ENCODE data around the gene ATP1A1.

The ATP1A1 gene

DNA sequence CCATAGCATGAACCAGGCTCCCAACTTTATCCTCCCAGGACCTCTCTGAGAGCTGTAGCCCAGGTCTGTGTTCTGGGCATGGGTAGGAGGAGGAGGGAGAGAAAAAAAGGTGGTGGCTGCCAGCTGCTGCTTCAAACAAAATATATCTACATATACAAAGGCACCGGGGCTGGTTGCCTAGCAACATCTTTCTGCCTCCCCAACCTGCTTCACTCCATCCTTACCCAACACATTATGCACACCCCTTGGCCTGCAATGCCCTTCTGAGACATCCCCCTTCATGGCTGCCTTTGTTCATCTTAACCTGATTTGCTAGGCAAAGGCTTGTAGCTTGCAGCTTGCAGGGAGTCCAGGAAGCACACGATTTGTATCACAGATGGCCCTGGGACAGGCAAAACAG, 27.2 kb upstream of the ATP1A1 start:
- no peak for DNase-seq

DNA sequence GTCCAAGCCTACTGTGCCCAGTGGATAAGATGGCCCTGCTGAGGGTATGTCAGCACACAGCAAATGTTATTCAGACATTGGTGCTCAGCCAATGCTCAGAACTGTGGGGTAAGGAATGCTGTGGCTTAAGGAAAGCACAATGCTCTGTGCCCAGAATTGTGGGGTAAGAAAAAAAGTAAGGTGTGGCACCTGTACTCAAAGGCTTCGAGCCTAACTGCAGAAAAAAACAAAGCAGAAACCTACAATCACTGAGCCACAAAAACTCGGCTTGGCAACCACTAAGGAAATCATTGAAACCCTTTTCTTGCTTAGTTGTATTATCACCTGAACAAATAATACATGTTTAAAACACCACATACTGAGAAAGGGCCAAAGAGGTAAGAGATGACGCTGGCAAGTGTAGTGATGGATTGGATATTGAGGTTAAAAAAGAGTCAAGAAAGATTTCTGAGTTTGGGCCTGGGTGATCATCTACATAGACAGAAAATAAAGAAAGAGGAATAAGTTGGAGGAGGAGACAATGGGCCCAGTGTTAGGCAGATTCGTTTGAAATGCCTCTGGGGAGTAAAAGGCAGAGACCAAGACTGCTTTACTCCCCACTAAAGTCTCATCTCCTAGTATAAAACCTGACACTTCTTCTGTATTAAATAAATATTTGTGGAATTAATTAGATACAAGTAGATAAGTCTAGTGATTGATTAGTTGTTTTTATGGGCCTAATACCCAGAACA, 25.9 kb upstream of the ATP1A1 start:
- no peak for DNase-seq

DNA sequence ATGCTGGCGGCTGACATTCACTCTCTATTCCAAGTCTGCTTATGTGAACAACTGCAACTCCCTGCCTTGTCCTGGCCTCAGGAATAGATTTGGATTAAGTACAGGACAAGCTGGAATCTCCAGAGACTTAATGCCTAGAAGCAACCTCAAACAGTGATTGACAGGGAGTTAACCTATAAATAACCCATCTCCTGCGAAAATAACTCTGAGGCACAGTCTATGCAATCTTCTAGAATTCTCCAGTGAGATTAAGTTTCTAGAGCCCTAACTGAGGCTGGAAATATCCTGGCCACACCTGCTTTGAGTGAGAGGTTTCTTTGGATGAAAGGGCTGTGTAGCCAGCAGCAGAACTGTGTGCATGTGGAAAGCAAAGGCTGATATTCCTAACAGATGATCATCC, 25.3 kb upstream of the ATP1A1 start:
- no peak for DNase-seq

DNA sequence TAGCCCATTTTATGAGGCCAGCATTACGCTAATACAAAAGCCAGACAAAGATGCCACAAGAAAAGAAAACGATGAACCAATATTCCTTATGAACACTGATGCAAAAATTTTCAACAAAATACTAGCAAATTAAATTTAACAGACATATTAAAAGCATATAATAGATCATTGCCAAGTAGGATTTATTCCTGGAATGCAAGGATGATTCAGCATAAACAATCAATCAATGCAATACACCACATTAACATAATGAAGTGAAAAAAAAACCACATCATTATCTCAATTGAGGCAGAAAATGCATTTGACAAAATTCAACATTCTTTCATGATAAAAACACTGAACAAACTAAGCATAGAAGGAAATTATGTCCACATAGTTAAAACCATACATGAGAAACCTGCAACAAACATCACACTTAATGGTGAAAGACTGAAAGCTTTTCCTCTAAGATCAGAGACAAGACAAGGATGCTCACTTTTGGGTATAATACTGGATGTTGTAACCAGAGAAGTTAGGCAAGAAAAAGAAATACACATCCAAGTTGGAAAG, 22.9 kb upstream of the ATP1A1 start:
- DNase-seq: no peak

DNA sequence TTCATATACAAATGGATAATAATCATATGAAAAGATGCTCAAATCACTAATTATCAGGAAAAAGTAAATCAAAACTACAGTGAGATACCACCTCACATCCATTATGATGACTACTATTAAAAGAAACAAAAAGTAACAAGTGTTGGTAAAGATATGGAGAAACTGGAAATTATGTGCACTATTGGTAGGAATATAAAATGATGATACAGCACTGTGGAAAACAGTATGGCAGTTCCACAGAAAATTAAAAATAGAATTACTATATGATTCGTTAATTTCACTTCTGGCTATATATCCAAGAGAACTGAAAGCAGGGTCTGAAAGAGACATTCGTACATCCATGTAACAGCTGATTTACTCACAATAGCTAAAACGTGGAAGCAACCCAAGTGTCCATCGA, 21.1 kb upstream of the ATP1A1 start:
- DNase-seq: no peak

DNA sequence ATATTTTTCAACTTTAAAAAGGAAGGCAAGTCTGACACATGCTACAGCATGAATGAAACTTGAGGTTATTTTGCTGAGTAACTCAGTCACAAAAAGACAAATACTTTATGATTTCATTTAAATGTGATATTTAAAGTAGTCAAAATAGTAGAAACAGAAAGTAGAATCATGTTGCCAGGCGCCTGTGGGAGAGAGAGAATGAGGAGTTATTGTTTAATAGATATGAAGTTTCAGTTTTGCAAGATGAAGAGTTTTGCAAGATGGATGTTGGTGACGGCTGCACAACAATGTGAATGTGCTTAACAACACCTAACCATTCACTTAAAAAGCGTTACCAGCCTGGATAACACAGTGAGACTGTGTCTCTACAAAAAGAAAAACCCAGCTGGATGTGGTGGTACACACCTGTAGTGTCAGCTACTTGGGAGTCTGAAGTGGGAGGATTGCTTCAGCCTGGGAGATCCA, 20.7 kb upstream of the ATP1A1 start:
- peak; percentile 7 for DNase-seq

DNA sequence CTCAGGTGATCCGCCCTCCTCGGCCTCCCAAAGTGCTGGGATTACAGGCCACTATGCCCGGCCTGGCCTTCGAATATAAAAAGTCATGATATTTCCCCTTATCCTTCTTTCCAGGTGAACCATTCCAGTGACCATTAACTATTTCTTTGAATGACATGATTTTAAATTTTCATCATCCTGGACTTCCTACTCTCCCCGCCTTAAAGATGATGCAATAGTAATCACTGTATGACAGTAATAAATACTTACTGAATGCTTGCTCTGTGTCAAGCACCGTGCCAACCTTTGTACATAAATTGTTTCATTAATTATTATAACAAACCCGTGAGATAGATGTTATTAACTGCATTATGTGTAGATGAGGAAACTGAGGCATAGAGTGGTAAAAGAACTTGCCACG, 19.9 kb upstream of the ATP1A1 start:
- DNase-seq: no peak

DNA sequence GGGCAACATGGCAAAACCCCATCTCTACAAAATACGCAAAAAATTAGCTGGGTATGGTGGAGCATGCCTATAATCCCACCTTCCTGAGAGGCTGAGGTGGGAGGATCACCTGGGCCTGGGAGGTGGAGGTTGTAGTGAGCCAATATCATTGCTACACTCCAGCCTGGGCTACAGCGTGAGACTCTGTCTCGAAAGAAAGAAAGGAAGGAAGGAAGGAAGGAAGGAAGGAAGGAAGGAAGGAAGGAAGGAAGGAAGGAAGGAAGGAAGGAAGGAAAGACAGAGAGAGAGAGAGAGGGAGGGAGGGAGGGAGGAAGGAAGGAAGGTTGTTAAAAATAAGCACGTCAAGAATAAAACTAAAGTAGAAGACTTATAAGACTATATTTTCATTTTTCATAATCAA, 17.0 kb upstream of the ATP1A1 start:
- no peak for DNase-seq

DNA sequence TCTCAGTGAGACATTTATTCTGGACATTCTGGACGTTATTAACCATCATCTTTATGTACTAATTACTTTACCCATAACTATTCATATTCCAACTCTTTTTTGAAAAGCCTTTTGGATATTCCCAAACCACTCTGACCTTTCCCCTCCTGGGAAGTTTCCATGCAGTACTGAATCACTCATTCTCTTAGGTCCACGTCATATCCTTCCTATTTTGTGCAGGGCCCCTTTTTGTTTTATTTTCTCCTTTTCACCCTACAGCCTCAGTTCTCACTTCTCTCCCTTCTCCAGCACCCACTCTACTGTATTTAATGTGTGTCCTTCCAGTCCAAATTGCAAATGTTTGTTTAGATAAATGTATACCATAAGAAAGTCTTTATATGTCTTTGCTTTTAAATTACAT, 16.4 kb upstream of the ATP1A1 start:
- no peak for DNase-seq

DNA sequence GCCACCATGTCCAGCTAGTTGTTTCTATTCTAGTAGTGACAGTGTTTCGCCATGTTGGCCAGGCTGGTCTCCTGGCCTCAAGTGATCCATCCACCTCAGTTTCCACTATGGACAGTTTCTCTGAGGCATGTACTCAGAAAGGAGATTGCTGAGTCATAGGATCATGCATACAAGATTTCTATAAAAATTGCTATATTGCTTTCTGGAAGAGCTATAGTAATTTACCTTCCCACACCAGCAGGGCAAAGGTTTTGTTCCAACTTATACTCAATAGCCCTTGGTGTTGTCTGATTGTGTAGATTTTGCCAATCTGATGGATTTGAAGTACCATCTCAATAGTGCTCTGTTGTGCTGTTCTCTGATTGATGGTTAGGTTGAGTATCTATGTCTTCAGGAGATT, 15.6 kb upstream of the ATP1A1 start:
- DNase-seq: no peak

DNA sequence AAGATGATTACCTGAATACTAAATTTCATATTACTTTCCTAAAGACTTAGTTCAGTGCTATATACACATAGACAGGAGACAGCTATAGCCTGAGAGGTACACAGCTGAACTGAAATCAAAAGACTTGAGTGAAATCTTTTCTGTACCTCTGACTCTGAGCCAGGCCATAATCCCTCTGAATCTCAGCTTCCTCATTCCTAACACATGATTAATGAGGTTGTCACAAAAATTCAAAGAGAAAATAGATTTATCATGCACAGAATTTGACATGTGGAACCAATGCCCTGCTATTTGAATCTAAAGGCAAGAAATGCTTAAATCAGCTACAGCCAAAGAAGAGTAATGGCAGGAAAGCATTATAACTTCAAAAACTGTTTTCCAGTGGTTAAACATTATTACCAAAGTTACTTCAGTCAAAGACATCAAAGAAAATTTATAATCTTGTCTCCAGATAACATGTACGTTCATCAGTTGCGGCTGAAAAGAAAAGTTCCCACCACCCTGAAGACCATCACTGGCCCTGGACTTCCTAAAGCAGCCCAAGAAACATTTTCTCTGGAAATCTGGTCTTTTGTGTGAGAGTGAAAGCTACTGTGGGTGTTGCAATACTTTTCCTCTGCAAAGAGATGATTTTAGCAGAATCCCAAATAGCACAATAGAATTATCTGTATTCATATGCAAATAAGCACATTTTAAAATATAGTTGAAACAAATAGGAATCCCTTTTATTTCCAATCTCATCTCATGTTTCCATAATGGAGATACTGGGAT, 13.8 kb upstream of the ATP1A1 start:
- DNase-seq: no peak

DNA sequence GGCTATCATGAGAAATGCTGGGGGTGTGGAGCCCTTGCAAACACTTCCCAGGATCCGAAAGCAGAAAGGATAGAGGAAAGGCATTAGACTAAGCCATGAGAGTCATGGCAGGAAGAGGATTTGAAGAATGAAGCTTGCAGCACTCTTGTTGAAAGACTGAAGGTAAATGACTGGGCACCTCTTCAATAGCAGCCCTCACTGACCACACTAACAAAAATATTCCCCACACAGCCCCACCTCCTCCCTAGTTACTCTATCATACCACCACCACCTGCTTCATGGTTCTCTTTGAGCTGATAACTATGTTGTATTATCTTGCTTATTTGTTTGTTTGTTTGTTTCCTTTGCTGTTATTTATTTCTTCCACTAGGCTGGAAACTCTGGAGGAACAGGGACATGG, 13.2 kb upstream of the ATP1A1 start:
- no peak for DNase-seq

DNA sequence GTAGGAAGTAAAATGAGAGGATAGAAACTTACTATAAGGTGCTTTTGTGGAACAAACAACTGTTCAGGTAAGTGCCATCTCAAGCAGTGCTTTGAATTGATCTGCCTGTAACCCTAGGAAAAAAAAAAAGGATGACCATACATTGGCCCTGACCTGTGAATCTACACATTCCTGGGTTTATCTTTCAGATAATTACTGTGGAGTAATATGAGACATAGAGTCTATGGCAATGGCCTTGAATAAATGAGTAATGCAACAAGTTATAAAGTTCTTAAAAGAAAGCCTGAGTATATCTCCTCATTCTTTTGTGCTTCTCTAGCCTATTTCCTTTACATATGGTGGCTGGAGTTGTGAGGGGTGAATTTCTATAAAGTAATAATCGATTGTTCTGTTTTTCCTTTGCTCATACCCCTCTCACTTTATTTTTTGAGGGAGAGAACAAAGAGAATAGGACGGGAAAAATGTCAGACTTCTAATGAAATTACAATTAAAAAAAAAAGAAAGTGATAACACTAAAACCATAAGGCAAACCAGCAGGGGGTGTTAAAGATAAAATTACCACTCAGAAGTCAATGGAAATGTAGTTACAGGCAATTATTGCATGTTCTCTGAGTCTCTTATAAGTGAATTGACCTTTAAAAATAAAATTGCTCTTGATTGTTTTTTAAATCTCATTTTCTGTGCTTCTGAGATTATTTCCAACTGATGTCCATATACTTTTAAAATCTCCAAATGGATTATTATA, 12.4 kb upstream of the ATP1A1 start:
- no peak for DNase-seq

DNA sequence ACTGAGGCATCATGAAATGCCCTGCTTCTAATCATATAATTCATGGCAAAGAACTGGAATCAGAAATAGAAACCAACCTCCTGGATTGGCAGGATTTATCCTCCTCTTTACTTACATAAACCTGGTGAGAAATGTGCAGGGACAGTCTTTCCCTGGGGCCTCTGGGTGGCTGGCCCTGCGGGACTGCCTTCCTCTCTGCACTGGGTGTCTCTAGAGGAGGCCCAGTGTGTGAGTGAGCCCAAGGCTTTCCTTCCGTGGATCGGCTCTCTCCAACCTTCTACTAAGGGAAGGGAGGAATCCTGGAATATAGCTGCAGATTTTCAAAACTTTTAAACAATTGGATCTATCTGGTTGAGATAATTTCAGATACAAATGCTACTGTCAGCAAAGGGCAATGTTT, 11.4 kb upstream of the ATP1A1 start:
- no peak for DNase-seq

DNA sequence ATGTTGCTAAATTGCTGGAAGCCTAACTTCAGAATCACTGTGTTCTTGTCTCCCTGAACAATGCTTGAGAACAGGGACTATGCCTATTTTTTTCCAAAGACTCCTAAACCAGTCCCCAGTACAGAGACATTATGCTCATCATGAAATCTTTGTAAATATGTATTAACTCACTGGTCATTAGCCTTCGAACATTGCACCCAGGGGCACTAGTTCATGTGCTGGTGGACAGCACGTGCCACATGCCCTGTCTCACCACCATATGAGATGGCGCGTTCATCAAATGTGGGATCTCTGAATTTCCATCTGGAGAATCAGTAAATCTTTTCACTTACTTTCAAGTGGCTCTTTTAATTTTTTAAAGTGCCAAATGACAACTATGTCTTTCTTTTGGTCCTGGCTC, 11.0 kb upstream of the ATP1A1 start:
- DNase-seq: no peak

DNA sequence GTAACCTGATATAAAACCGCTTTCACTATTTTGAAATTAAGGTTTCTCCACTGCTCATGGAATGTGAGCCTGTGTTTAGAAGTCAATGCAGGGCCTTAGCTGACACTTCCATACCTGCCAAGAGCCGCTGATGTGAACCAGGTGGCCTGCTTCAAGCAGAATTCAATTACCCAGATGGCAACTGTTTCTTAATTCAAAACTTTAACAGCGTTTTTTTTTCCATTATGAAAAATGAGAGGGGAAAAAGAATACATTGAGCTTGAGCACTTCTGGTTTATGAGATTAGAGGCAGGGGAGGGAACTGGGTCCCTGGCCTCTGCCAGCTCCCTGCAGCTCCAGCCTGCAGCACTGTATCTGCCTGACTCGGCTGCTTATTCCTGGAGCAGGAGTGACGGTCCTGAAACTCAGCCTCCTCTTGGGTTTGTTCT, 7.7 kb upstream of the ATP1A1 start:
- no peak for DNase-seq

DNA sequence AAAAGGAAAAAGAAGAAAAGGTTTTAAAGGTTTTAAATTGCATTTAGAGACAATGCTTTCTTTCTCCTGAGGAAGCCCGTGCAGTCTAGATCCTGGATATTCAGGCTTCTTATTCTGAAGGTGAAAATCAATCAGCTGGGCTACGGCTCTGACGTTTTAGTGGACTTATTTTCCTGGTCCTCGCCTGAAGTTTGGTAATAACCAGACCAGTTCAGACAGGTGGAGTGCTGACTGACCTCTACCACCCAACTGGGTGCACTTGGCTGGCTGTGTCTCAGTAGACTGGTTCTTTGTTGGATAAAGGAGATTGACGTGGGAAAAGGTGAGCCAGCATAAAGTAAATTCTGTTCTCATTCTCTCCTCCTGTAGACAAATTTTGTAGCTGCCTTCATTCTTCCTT, 7.2 kb upstream of the ATP1A1 start:
- no peak for DNase-seq

DNA sequence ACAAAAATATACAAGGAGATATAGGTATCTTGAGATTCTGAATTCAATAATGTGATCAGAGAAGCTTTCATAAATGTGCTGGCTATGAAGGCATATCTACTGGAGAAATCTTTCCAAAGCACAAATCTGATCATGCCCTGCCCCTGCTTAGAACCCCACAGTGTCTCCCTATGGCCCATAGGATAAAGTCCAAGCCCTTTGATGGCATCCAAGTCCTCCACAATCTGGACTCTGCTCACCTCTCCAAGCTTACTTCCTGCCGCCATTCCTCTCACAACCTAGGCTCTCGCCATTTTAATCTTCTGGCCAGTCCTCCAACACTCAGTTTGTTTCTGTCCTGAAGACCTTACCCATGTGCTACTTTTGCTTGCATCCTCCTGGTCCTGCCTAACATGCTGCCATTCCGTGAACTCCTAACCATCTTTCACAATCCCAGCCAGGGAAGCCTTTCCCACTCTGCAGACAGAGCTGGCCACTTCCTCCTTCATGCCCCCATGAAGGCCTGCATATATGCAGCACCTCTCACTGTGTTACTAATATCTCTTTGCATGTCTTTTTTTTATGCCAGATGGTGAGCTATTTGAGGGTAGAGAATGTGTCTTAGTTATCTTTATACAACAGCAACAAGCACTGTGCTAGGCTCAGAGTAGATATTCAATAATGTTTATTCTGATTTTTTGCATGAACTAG, 5.6 kb upstream of the ATP1A1 start:
- DNase-seq: no peak

DNA sequence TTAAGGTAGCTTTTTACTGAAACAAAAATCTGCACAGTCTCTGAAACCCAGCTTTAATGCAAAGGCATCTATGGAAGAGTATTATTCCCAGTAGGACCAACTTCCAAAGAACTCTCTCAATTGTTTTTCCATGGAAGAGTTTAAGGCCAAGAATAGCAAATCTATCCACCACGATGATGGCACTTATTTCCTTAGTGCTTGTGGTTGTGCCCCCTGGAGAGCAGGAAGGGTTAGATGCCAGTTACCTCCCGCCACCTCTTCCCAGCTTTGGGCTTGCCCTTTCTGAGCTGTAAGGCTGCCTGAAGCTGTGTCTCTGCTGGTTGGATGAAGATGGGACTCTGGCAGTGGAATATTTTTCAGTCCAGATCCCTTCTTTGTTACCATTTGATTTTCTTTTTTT, 4.8 kb upstream of the ATP1A1 start:
- no peak for DNase-seq

DNA sequence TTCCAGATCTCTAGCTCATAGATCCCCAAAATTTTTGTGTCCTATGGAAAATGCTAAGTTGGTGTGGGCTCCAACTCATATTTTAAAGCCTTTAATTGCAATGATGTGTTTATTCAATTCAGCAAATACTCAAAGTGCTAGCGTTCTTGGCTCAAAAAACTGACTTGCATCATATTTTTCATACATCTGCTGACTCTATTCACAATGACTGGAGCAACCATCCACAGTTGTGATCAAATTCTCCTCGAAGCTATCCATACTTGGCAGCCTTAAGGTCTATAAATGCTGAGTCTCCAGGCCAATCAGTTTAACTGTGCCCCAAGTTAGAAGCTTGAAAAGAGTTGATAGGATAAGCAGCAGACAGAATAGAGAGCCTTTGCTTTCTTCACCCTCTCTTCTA, 2.9 kb upstream of the ATP1A1 start:
- DNase-seq: no peak

DNA sequence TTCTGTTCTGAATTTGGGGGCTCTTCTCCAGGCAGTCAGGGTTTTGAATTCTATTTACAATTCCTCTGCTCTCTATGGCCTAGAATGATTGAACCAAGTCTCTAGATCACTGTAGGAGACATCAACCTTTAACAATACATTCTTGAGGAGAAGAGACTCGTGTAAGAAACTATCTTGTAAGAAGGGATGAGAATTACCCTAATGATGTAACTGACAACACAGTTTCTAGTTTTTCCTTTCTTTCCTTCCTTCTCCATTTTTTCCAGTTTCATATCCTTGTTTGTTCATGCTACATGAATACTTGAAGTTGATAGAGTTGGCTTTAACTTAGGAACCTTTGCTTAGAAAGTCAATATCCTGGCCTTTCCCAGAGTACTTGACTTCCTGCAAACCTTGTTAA, 1.3 kb upstream of the ATP1A1 start:
- no peak for DNase-seq

DNA sequence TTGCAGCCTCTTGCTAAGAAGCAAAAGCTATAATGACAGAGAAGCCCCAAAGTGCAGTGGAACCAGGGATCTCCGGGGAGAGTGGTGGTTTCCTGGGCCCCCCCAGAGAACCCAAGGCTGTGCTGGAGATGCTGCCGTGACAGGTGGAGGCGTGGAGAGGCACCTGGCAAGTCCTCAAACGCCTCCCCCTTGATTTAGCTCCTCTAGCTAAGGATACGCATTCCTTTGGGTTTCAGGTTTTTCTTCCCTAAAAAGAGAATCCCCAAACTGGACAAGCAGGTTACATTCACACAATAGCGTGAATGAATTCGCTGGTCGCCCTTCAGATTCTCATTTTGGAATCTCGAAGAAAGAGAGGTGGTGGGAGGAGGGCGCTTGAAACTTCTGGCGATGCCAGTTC, 853 bp upstream of the ATP1A1 start:
- DNase-seq: no peak
